WTC11 (cell line): ENCODE measurements around the gene NLGN1. TPM values are rescaled to one million over a fixed set of nuclear protein-coding genes. Genes with fewer than 3 reads are reported as not detected.

ENCODE experiments used
- ATAC-seq: fragments of 200-7000 bp; cut with Tn5 transposase; 2 replicates; pipeline ENCODE4 v1.10.0; 2021; ENCODE audit warnings: mild to moderate bottlenecking, moderate library complexity
- CTCF ChIA-PET: fragments of 300-600 bp; sonication (Branson Sonifier 250); formaldehyde crosslinking; loops from one replicate; lab custom pipeline; 2021; ENCODE audit warnings: antibody characterized with exemption; lab: Charles Lee
- POLR2A ChIA-PET: fragments of 350-600 bp; sonication (Branson Sonifier 250); formaldehyde crosslinking; loops from one replicate; lab custom pipeline; 2021; ENCODE audit warnings: antibody characterized with exemption; lab: Charles Lee
- DNase-seq: peaks from one replicate; pipeline ENCODE4 v3.0.0; 2021; ENCODE audit warnings: low spot score
- H3K27ac Mint-ChIP-seq: 2 replicates; pipeline ENCODE4 v1.8.0; 2021; ENCODE audit warnings: mixed read lengths
- H3K27me3 Mint-ChIP-seq: 2 replicates; pipeline ENCODE4 v1.8.0; 2021; ENCODE audit warnings: low read depth, mild to moderate bottlenecking, moderate library complexity, mixed read lengths
- H3K36me3 Mint-ChIP-seq: 2 replicates; pipeline ENCODE4 v1.8.0; 2021; ENCODE audit warnings: mixed read lengths
- H3K4me1 Mint-ChIP-seq: 2 replicates; pipeline ENCODE4 v1.8.0; 2022; ENCODE audit warnings: mixed read lengths
- H3K4me3 Mint-ChIP-seq: 2 replicates; pipeline ENCODE4 v1.8.0; 2021; ENCODE audit warnings: mild to moderate bottlenecking, moderate library complexity, mixed read lengths
- H3K9me3 Mint-ChIP-seq: 2 replicates; pipeline ENCODE4 v1.8.0; 2021; ENCODE audit warnings: mixed read lengths
- ATF1 ChIP-seq: sonication (generic); formaldehyde crosslinking; IDR thresholded peaks from 2 replicates; pipeline ENCODE4 v1.8.1; 2023; ENCODE audit warnings: mild to moderate bottlenecking, moderate library complexity, missing genetic modification reagents
- ATF3 ChIP-seq: sonication (generic); formaldehyde crosslinking; conservative IDR thresholded peaks from 2 replicates; pipeline ENCODE4 v1.8.1; 2022; ENCODE audit warnings: mild to moderate bottlenecking, missing genetic modification reagents
- CDX4 ChIP-seq: fragments of 250-450 bp; sonication (Bioruptor Pico); IDR thresholded peaks from 2 replicates; pipeline ENCODE4 v1.9.0; 2021; ENCODE audit warnings: moderate library complexity, mild to moderate bottlenecking, inconsistent platforms, borderline replicate concordance
- CTCF ChIP-seq: fragments of 200-600 bp; IDR thresholded peaks from 2 replicates; pipeline ENCODE4 v1.8.0; 2022; ENCODE audit warnings: antibody characterized with exemption
- E2F1 ChIP-seq: sonication (generic); formaldehyde crosslinking; IDR thresholded peaks from 2 replicates; pipeline ENCODE4 v1.8.0; 2022; ENCODE audit warnings: mild to moderate bottlenecking, missing genetic modification reagents
- FOXK1 ChIP-seq: sonication (generic); formaldehyde crosslinking; IDR thresholded peaks from 2 replicates; pipeline ENCODE4 v1.8.0; 2022; ENCODE audit warnings: mild to moderate bottlenecking, moderate library complexity, missing genetic modification reagents
- MLX ChIP-seq: sonication (generic); formaldehyde crosslinking; IDR thresholded peaks from 2 replicates; pipeline ENCODE4 v1.8.1; 2023; ENCODE audit warnings: mild to moderate bottlenecking, missing genetic modification reagents, moderate library complexity
- NFYB ChIP-seq: sonication (generic); formaldehyde crosslinking; conservative IDR thresholded peaks from 2 replicates; pipeline ENCODE4 v1.8.0; 2022; ENCODE audit warnings: low read depth, missing genetic modification reagents
- PREB ChIP-seq: sonication (generic); formaldehyde crosslinking; IDR thresholded peaks from 2 replicates; pipeline ENCODE4 v1.8.1; 2022; ENCODE audit warnings: mild to moderate bottlenecking, missing genetic modification reagents, moderate library complexity, borderline replicate concordance
- RORB ChIP-seq: fragments of 250-450 bp; sonication (Bioruptor Pico); IDR thresholded peaks from 2 replicates; pipeline ENCODE4 v1.9.0; 2021; ENCODE audit warnings: mild to moderate bottlenecking
- ZBTB21 ChIP-seq: sonication (generic); formaldehyde crosslinking; IDR thresholded peaks from 2 replicates; pipeline ENCODE4 v1.8.1; 2023; ENCODE audit warnings: mild to moderate bottlenecking, missing genetic modification reagents, borderline replicate concordance
- ZNF512 ChIP-seq: sonication (generic); formaldehyde crosslinking; IDR thresholded peaks from 2 replicates; pipeline ENCODE4 v1.8.1; 2022; ENCODE audit warnings: missing genetic modification reagents, borderline replicate concordance
- total RNA-seq: library from RNA; stranded (reverse); gene quantifications from 3 replicates; pipeline ENCODE4 v1.2.3, GENCODE V29; 2021

NLGN1 gene
- total RNA-seq, 1 experiment from 2014 or later, result 12.4 TPM

GRCh38 chr3:173778251-173778650 is 380.7 kb downstream of the NLGN1 start:
- POLR2A ChIA-PET, result no interaction called here
- DNase-seq, result no peak
- no peaks in the 10 kb centered on the region for H3K36me3 Mint-ChIP-seq
- TF ChIP-seq MLX (no peak), ATF1 (no peak), NFYB (CRISPR knock-in tag) (no peak)
- CTCF ChIA-PET, result no interaction called here
- H3K4me3 Mint-ChIP-seq, result no peak overlapping the region
- no peak for ATAC-seq
- H3K9me3 Mint-ChIP-seq, result no peaks in the 10 kb centered on the region
- H3K27ac Mint-ChIP-seq, result no peak overlapping the region
- H3K4me1 Mint-ChIP-seq, result peaks cover 10% of the 10 kb centered on the region; the same call in 1 of the 2 replicates
- no peaks in the 10 kb centered on the region for H3K27me3 Mint-ChIP-seq

- ATAC-seq (no peak), DNase-seq (no peak)
- Mint-ChIP-seq H3K27ac (no peak overlapping the region), H3K4me3 (no peak overlapping the region), H3K9me3 (no peaks in the 10 kb centered on the region), H3K4me1 (peaks cover 15% of the 10 kb centered on the region), H3K27me3 (no peaks in the 10 kb centered on the region)
- POLR2A ChIA-PET, result no interaction called here
- CTCF ChIA-PET, result no interaction called here
- TF ChIP-seq PREB (CRISPR knock-in tag) (no peak), FOXK1 (CRISPR knock-in tag) (no peak)
- TF ChIP-seq, all 79 proteins: peak for 0
- no peaks in the 10 kb centered on the region for H3K36me3 Mint-ChIP-seq
Observed at GRCh38 chr3:173780067-173780466, 382.5 kb downstream of the NLGN1 start.

- ATAC-seq, result peak; percentile 59
- CTCF ChIA-PET, result no interaction called here
Observed at GRCh38 chr3:173785004-173785403, 387.5 kb downstream of the NLGN1 start.

More at GRCh38 chr3:173785004-173785403, 387.5 kb downstream of the NLGN1 start:
- no peak for TF ChIP-seq CTCF
- no peak for TF ChIP-seq CDX4 (CRISPR knock-in tag)
- TF ChIP-seq ATF3 (CRISPR knock-in tag), result no peak
- no peak for TF ChIP-seq ZNF512
- TF ChIP-seq RORB (CRISPR knock-in tag), result no peak
- no peak for TF ChIP-seq ZBTB21 (CRISPR knock-in tag)
- no peak for TF ChIP-seq E2F1
- H3K9me3 Mint-ChIP-seq, result no peaks in the 10 kb centered on the region
- H3K4me3 Mint-ChIP-seq, result no peak overlapping the region
- H3K27me3 Mint-ChIP-seq, result no peaks in the 10 kb centered on the region
- POLR2A ChIA-PET, result no interaction called here
- H3K36me3 Mint-ChIP-seq, result no peaks in the 10 kb centered on the region
- no peak overlapping the region for H3K27ac Mint-ChIP-seq
- peak; percentile 60 for DNase-seq
- peaks cover 17% of the 10 kb centered on the region for H3K4me1 Mint-ChIP-seq
